OCI-LY7 (cell line): ENCODE measurements around the gene FBH1.

Experiments used
- EZH2phosphoT487 ChIP-seq: fragments of 200-600 bp; sonication (generic); IDR thresholded peaks from 2 replicates; pipeline ENCODE4 v1.6.1; 2018; ENCODE audit warnings: low read depth, borderline replicate concordance, mild to moderate bottlenecking, mixed run types, antibody characterized with exemption, low read length, moderate library complexity, mixed read lengths
- TF ChIP-seq, protein P1 (sequence below): fragments of 200-600 bp; sonication (generic); conservative IDR thresholded peaks from 2 replicates; pipeline ENCODE4 v1.5.1; 2014; ENCODE audit warnings: mild to moderate bottlenecking, antibody characterized with exemption, low read length, moderate library complexity, mixed read lengths

DNA sequence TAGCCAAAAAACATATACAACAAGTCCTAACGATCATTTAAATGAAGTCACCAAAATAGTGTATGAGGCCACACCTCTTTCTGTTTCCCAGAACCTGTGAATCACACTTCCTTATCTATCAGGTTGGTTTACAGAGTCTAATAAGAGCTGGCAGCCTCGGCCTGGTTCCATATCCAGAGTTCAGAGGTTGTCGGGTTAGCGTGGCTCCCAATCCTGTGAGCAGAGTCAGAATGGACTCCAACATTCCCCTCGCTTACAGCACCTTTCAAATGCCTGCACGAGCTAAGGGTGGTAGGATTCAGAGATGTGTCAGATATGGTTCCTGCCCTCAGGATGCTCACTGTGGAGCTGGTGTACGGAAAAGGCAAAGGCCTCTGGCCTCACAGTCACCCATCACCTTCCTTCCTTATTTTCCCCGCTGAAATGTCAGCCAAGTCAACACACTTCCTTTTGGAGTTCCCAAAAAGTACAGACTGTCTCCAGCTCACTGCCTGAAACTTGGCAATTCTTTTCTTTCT lies 81.3 kb downstream of the FBH1 start:
- TF ChIP-seq, protein P1, sequence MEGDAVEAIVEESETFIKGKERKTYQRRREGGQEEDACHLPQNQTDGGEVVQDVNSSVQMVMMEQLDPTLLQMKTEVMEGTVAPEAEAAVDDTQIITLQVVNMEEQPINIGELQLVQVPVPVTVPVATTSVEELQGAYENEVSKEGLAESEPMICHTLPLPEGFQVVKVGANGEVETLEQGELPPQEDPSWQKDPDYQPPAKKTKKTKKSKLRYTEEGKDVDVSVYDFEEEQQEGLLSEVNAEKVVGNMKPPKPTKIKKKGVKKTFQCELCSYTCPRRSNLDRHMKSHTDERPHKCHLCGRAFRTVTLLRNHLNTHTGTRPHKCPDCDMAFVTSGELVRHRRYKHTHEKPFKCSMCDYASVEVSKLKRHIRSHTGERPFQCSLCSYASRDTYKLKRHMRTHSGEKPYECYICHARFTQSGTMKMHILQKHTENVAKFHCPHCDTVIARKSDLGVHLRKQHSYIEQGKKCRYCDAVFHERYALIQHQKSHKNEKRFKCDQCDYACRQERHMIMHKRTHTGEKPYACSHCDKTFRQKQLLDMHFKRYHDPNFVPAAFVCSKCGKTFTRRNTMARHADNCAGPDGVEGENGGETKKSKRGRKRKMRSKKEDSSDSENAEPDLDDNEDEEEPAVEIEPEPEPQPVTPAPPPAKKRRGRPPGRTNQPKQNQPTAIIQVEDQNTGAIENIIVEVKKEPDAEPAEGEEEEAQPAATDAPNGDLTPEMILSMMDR = no peak
- no peak for TF ChIP-seq EZH2phosphoT487
